Cardiac fibroblast (primary cell): ENCODE data around the gene DOHH.

Experiments used
- DNase-seq, 2 donors: peaks; one replicate each; pipeline versions ENCODE4 v3.0.0 to v3.0.0-alpha.2; 2010; ENCODE audit warnings: low read depth in 2 of 2
- H3K4me3 ChIP-seq, 2 donors: replicated peaks in 1 of 2; 1 replicate in 1 of 2; 2 replicates in 1 of 2; pipeline ENCODE4 v1.5.1; 2011; ENCODE audit warnings: low read depth in 2 of 2, low read length in 2 of 2, mild to moderate bottlenecking in 2 of 2, moderate library complexity in 1 of 2
- TF ChIP-seq, protein P1 (sequence below): IDR thresholded peaks from one replicate; pipeline ENCODE4 v1.5.1; 2011; ENCODE audit warnings: low read depth, mild to moderate bottlenecking, low read length, inconsistent platforms

Gene DOHH

DNA sequence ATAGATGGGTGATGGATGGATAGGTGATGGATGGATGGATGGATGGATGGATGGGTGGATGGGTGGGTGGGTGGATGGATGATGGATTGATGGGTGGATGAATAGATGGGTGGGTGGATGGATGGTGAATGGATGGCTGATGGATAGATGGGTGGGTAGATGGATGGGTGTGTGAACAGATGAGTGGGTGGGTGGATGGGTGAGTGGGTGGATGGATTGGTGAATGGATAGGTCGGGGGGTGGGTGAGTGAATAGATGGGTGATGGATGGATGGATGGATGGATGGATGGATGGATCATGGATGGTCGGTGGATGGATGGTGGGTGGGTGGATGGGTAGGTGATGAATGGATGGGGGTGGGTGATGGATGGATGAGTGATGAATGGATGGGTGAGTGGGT, 23.6 kb downstream of the DOHH start:
- no peak overlapping the region for H3K4me3 ChIP-seq
- DNase-seq = no peak
- TF ChIP-seq, protein P1, sequence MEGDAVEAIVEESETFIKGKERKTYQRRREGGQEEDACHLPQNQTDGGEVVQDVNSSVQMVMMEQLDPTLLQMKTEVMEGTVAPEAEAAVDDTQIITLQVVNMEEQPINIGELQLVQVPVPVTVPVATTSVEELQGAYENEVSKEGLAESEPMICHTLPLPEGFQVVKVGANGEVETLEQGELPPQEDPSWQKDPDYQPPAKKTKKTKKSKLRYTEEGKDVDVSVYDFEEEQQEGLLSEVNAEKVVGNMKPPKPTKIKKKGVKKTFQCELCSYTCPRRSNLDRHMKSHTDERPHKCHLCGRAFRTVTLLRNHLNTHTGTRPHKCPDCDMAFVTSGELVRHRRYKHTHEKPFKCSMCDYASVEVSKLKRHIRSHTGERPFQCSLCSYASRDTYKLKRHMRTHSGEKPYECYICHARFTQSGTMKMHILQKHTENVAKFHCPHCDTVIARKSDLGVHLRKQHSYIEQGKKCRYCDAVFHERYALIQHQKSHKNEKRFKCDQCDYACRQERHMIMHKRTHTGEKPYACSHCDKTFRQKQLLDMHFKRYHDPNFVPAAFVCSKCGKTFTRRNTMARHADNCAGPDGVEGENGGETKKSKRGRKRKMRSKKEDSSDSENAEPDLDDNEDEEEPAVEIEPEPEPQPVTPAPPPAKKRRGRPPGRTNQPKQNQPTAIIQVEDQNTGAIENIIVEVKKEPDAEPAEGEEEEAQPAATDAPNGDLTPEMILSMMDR = no peak

DNA sequence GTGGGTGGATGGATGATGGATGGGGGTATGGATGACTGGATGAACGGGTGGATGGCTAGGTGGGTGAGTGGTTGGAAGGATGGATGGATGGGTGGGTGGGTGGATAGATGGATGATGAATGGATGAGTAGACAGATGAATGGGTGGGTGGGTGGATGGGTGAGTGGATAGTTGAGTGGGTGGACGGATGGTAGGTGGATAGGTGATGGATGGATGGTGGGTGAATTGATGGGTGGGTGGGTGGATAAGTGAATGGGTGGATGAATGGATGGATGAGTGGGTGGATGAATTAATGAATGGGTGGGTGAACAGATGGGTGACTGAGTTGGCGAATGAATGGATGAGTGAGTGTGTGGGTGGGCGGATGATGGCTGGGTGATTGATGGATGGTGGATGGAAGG, 25.0 kb downstream of the DOHH start:
- DNase-seq = no peak
- TF ChIP-seq, protein P1 = no peak
- H3K4me3 ChIP-seq = no peak overlapping the region

DNA sequence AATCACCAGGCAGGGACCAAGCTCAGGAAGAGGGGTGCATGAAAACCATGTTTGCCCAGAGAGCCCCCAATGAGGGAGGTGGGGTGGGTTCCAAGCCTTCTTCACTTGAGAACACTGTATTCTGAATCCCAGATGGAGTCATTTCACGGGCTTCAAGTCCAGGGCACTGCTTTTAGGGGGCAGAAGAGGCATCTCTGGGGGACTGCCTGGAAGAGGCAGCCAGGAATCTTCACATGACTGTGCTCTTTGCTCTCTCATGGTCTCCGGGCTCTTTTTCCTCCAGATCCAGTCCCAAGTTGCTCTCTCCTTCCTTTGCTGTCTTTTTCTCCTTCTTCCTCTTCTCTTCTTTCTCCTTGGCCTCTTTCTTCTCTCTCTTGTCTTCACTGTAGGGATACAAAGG, 25.9 kb downstream of the DOHH start:
- no peak for DNase-seq
- H3K4me3 ChIP-seq = no peak overlapping the region
- TF ChIP-seq, protein P1 = no peak

GRCh38 chr19:3474010-3474409, 26.5 kb downstream of the DOHH start:
- TF ChIP-seq, protein P1 = no peak
- no peak overlapping the region for H3K4me3 ChIP-seq
- DNase-seq = no peak

DNA sequence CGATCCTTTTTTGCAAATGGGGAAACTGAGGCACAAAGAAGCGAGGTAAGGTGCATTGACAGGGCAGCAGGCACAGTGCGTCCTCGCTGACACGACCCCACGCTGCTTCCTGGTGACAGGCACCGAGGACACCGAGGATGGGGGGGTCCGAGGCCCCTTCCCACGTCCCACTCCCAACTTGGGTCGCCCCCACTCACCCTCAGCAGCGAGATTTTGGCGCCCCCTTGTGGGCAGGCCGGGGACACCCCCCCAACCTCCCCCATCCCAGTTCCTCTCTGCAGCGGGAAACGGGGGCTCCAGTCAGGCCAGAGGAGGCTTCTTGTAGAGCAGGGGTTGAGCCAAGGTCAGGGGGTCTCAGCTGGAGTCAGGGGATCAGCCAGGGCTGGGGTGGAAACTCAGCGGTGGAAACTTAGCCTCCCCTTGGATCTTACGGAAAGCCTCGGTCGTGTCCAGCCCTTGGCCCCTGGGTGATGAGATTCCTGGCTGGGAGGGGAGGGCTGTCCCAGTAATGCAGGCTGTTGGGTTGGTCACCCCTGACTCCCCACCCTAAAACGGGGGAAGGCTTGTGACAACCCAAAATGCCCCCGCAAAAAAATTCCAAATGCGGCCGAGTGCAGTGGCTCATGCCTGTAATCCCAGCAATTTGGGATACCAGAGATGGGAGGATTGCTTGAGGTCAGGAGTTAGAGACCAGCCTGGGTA, 28.4 kb downstream of the DOHH start:
- TF ChIP-seq, protein P1 = peak; percentile 93
- peak in 1 of 2 donors; percentile 32 for DNase-seq
- no peak overlapping the region for H3K4me3 ChIP-seq

- DNase-seq = no peak
- H3K4me3 ChIP-seq = no peak overlapping the region
- TF ChIP-seq, protein P1 = no peak
These were observed 29.9 kb downstream of the DOHH start for GRCh38 chr19:3470500-3471128.
